Mesenchymal stem cell (in vitro differentiated cells and primary cell): Measurements from ENCODE around the gene DAP.
"Not testable (repeated sequence)": the region's sequence is repeated elsewhere in the genome, so short reads cannot be mapped to it uniquely, and the experiment has no call there.

Experiments
- DNase-seq: peaks from one replicate; pipeline ENCODE4 v3.0.0-alpha.2; 2013
- H2AFZ ChIP-seq: one replicate; pipeline ENCODE4 v1.6.1; 2013; ENCODE audit warnings: low read depth, mild to moderate bottlenecking, control low read depth, inconsistent platforms, low read length, moderate library complexity
- H2AK5ac ChIP-seq: 2 replicates; pipeline ENCODE4 v1.6.1; 2013; ENCODE audit warnings: low read length, moderate library complexity, mild to moderate bottlenecking, inconsistent platforms; ENCODE audit not compliant: severe bottlenecking
- H2BK120ac ChIP-seq: one replicate; pipeline ENCODE4 v1.6.1; 2013; ENCODE audit warnings: low read depth, mild to moderate bottlenecking, inconsistent platforms, low read length, moderate library complexity
- H2BK12ac ChIP-seq, 2 experiments: one replicate each; pipeline ENCODE4 v1.6.1; 2013; ENCODE audit warnings: inconsistent platforms in 2 of 2, low read length in 2 of 2, mild to moderate bottlenecking in 2 of 2, moderate library complexity in 2 of 2, control low read depth in 1 of 2
- H2BK15ac ChIP-seq: one replicate; pipeline ENCODE4 v1.6.1; 2013; ENCODE audit warnings: mild to moderate bottlenecking, low read depth, inconsistent platforms; ENCODE audit not compliant: poor library complexity, severe bottlenecking
- H2BK5ac ChIP-seq: 2 replicates; pipeline ENCODE4 v1.6.1; 2013; ENCODE audit warnings: low read depth, mild to moderate bottlenecking, low read length, control low read depth, inconsistent platforms; ENCODE audit not compliant: poor library complexity, severe bottlenecking
- H3K14ac ChIP-seq, 2 experiments: one replicate each; pipeline ENCODE4 v1.6.1; 2013; ENCODE audit warnings: inconsistent platforms in 2 of 2, low read length in 2 of 2, control low read depth in 1 of 2, mild to moderate bottlenecking in 1 of 2, moderate library complexity in 1 of 2
- H3K18ac ChIP-seq, 2 experiments: one replicate each; pipeline ENCODE4 v1.6.1; 2013; ENCODE audit warnings: inconsistent platforms in 2 of 2, low read length in 2 of 2, control low read depth in 1 of 2, low read depth in 1 of 2, mild to moderate bottlenecking in 1 of 2
- H3K23ac ChIP-seq, 2 experiments: one replicate each; pipeline ENCODE4 v1.6.1; 2013; ENCODE audit warnings: inconsistent platforms in 2 of 2, low read length in 2 of 2, mild to moderate bottlenecking in 2 of 2, moderate library complexity in 2 of 2, control low read depth in 1 of 2
- H3K27ac ChIP-seq: 2 replicates; pipeline ENCODE4 v1.5.1; 2013; ENCODE audit warnings: mild to moderate bottlenecking, moderate library complexity, low read length, control low read depth, inconsistent platforms; ENCODE audit not compliant: poor library complexity, severe bottlenecking
- H3K27me3 ChIP-seq, 2 experiments: 2 replicates each; pipeline versions ENCODE4 v1.6.1 to v1.7.0; 2013; ENCODE audit warnings: low read length in 2 of 2, mild to moderate bottlenecking in 2 of 2, moderate library complexity in 2 of 2, control low read depth in 1 of 2, inconsistent platforms in 1 of 2; ENCODE audit not compliant: control insufficient read depth in 1 of 2, insufficient read depth in 1 of 2
- H3K36me3 ChIP-seq, 2 experiments: 2 replicates each; pipeline versions ENCODE4 v1.6.1 to v1.7.0; 2013; ENCODE audit warnings: low read length in 2 of 2, control low read depth in 1 of 2, inconsistent platforms in 1 of 2, low read depth in 1 of 2, mild to moderate bottlenecking in 1 of 2; ENCODE audit not compliant: insufficient read depth in 2 of 2, control insufficient read depth in 1 of 2
- H3K4ac ChIP-seq, 2 experiments: one replicate each; pipeline ENCODE4 v1.6.1; 2013; ENCODE audit warnings: inconsistent platforms in 2 of 2, low read length in 2 of 2, mild to moderate bottlenecking in 2 of 2, moderate library complexity in 2 of 2, control low read depth in 1 of 2, low read depth in 1 of 2
- H3K4me1 ChIP-seq: 2 replicates; pipeline ENCODE4 v1.6.1; 2013; ENCODE audit warnings: low read depth, low read length, control low read depth; ENCODE audit not compliant: control insufficient read depth, insufficient read depth
- H3K4me2 ChIP-seq: 2 replicates; pipeline ENCODE4 v1.6.1; 2013; ENCODE audit warnings: low read length, mild to moderate bottlenecking, inconsistent platforms; ENCODE audit not compliant: poor library complexity, severe bottlenecking
- H3K4me3 ChIP-seq, 2 experiments: 2 replicates each; pipeline versions ENCODE4 v1.5.1 to v1.7.0; 2013; ENCODE audit warnings: low read length in 2 of 2, mild to moderate bottlenecking in 2 of 2, control low read depth in 1 of 2, low read depth in 1 of 2; ENCODE audit not compliant: insufficient read depth in 1 of 2
- H3K79me1 ChIP-seq: replicated peaks from 2 replicates; pipeline ENCODE4 v1.6.1; 2013; ENCODE audit warnings: mild to moderate bottlenecking, control low read depth, low read length, inconsistent platforms; ENCODE audit not compliant: poor library complexity, severe bottlenecking
- H3K9ac ChIP-seq: 2 replicates; pipeline ENCODE4 v1.7.0; 2013; ENCODE audit warnings: mild to moderate bottlenecking, low read length, moderate library complexity
- H3K9me3 ChIP-seq: 2 replicates; pipeline ENCODE4 v1.7.0; 2013; ENCODE audit warnings: mild to moderate bottlenecking, low read length; ENCODE audit not compliant: control insufficient read depth
- H4K8ac ChIP-seq: one replicate; pipeline ENCODE4 v1.6.1; 2013; ENCODE audit warnings: inconsistent platforms, mild to moderate bottlenecking, low read length, moderate library complexity
- H4K91ac ChIP-seq: one replicate; pipeline ENCODE4 v1.6.1; 2013; ENCODE audit warnings: mild to moderate bottlenecking, low read length, inconsistent platforms
- WGBS: methylation state at CpG from one replicate; pipeline ENCODE4 v1.1.7; 2013; ENCODE audit warnings: mixed read lengths; 5-methylcytosine and 5-hydroxymethylcytosine counted together

DAP gene

GRCh38 chr5:10725636-10726035, 35.4 kb downstream of the DAP start:
- H3K4me1 ChIP-seq, result peaks cover 33% of the 10 kb centered on the region
- no peak overlapping the region for H3K18ac ChIP-seq
- no peak overlapping the region for H2AFZ ChIP-seq
- no peak overlapping the region for H2BK5ac ChIP-seq
- H2BK12ac ChIP-seq, result no peak overlapping the region
- H3K79me1 ChIP-seq, result peaks cover 16% of the 10 kb centered on the region
- H3K36me3 ChIP-seq, result peaks cover 9 to 24% of the 10 kb centered on the region in 2 experiments
- H2BK120ac ChIP-seq, result no peak overlapping the region
- peak overlapping the region; percentile 94 for H3K27ac ChIP-seq
- no peak overlapping the region for H3K14ac ChIP-seq
- 38% methylated on average over 1 of the region's 1 CpG for whole genome bisulfite sequencing
- H3K9me3 ChIP-seq, result no peaks in the 10 kb centered on the region
- H3K4me3 ChIP-seq, result peak overlapping the region in 1 of 2 experiments; percentile 73
- H3K4me2 ChIP-seq, result no peak overlapping the region
- no peak overlapping the region for H4K8ac ChIP-seq
- H4K91ac ChIP-seq, result no peak overlapping the region
- H3K23ac ChIP-seq, result no peak overlapping the region
- peak overlapping the region; percentile 84 for H3K9ac ChIP-seq
- H2AK5ac ChIP-seq, result no peak overlapping the region
- H3K4ac ChIP-seq, result no peak overlapping the region
- no peaks in the 10 kb centered on the region for H3K27me3 ChIP-seq
- no peak for DNase-seq
- no peak overlapping the region for H2BK15ac ChIP-seq

DNA sequence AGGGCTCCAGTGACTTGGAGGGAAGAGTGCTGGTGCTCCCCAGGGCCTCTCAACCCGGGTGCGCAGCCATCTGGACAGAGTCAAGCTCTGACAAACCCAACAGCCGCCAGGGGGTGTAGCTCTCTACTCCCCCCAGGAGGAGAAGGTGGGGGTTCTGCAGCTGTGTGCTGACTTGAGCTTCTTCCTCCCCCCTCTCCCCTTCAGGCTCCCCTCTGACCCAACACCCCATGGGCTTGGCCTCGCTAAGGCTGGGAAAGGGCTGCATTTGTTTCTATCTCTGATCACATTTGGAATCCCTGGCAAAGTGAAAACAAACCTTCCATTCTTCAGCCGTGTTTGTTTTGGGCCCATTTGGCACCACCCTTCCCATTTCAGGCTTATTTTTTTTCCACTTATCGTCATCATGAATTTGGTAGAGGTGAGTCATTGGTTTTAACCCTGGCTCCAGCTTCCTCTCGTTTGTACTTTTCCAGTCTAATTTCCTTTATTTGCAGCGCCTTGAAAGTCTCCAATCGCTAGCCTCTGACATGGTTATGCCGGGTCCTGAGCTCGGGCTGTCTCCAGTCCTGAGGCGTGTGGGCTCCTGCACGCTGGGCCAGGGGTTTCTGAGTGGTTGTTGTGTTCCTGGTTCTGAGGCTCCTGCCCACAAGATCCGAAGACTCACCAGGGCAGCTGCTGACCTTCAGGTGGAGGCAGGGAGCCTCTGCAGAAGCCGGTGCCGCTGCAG, 36.1 kb downstream of the DAP start:
- DNase-seq, result peak; percentile 84
- H2BK12ac ChIP-seq, result peak overlapping the region in 1 of 2 experiments; percentile 45
- peak overlapping the region in 1 of 2 experiments; percentile 73 for H3K4me3 ChIP-seq
- H2AK5ac ChIP-seq, result peak overlapping the region; percentile 94
- no peak overlapping the region for H2BK15ac ChIP-seq
- no peaks in the 10 kb centered on the region for H3K27me3 ChIP-seq
- H4K91ac ChIP-seq, result peak overlapping the region; percentile 31
- H3K9me3 ChIP-seq, result no peaks in the 10 kb centered on the region
- H4K8ac ChIP-seq, result peak overlapping the region; percentile 47
- H3K9ac ChIP-seq, result peak overlapping the region; percentile 84
- 42% methylated on average over 16 of the region's 16 CpGs for WGBS
- no peak overlapping the region for H3K14ac ChIP-seq
- H3K4me1 ChIP-seq, result peaks cover 34% of the 10 kb centered on the region
- peak overlapping the region; percentile 38 for H3K4me2 ChIP-seq
- peak overlapping the region in 1 of 2 experiments; percentile 92 for H3K4ac ChIP-seq
- H2AFZ ChIP-seq, result no peak overlapping the region
- H3K18ac ChIP-seq, result peak overlapping the region; percentile 41 to 65
- H3K23ac ChIP-seq, result peak overlapping the region in 1 of 2 experiments; percentile 2
- peak overlapping the region; percentile 59 for H2BK5ac ChIP-seq
- peaks cover 9 to 25% of the 10 kb centered on the region in 2 experiments for H3K36me3 ChIP-seq
- H3K79me1 ChIP-seq, result peaks cover 12% of the 10 kb centered on the region
- H2BK120ac ChIP-seq, result no peak overlapping the region
- peak overlapping the region; percentile 94 for H3K27ac ChIP-seq

DNA sequence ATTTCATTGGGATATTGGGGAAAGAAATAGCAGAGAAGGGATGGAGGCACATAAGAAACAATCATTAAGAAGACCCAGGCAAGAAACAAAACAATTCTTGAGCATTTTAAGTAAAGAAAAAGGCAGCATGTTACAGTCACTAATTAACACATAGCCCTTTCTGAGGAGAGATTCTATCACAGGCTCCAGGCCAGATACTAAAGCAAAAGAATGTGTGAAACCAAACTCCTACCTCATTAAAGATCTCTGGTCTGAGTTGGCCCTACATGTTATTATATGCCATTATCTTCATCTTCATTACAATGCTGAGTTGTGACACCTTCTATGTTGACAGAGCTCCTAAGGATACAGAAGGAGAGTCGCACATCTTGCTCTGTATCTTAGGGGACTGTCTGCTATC, 37.5 kb downstream of the DAP start:
- 96% methylated on average over 1 of the region's 1 CpG for WGBS
- H3K4me3 ChIP-seq, result no peak overlapping the region
- peak overlapping the region; percentile 94 for H3K27ac ChIP-seq
- H3K18ac ChIP-seq, result no peak overlapping the region
- H3K9ac ChIP-seq, result no peak overlapping the region
- H4K91ac ChIP-seq, result no peak overlapping the region
- no peak overlapping the region for H2AFZ ChIP-seq
- no peak overlapping the region for H3K14ac ChIP-seq
- H2BK12ac ChIP-seq, result no peak overlapping the region
- no peak overlapping the region for H3K23ac ChIP-seq
- H2BK5ac ChIP-seq, result no peak overlapping the region
- H2BK15ac ChIP-seq, result no peak overlapping the region
- H3K9me3 ChIP-seq, result no peaks in the 10 kb centered on the region
- no peak overlapping the region for H2BK120ac ChIP-seq
- H3K36me3 ChIP-seq, result peaks cover 9 to 24% of the 10 kb centered on the region in 2 experiments
- peak overlapping the region; percentile 45 for H2AK5ac ChIP-seq
- H3K4me2 ChIP-seq, result no peak overlapping the region
- no peak overlapping the region for H3K4ac ChIP-seq
- DNase-seq, result no peak
- H3K4me1 ChIP-seq, result peaks cover 29% of the 10 kb centered on the region
- H3K79me1 ChIP-seq, result peaks cover 11% of the 10 kb centered on the region
- H4K8ac ChIP-seq, result no peak overlapping the region
- no peaks in the 10 kb centered on the region for H3K27me3 ChIP-seq

- not testable (repeated sequence) for H3K27me3 ChIP-seq, H2AFZ ChIP-seq, H3K23ac ChIP-seq, H3K4me2 ChIP-seq, H2AK5ac ChIP-seq, H3K4ac ChIP-seq, H3K9me3 ChIP-seq, H2BK5ac ChIP-seq, H3K27ac ChIP-seq, H4K8ac ChIP-seq, H4K91ac ChIP-seq, H3K4me3 ChIP-seq, H3K18ac ChIP-seq, H3K14ac ChIP-seq, H3K9ac ChIP-seq, DNase-seq, H2BK15ac ChIP-seq, H2BK120ac ChIP-seq
- Histone ChIP-seq H3K36me3 (peaks cover 9 to 25% of the 10 kb centered on the region in 2 experiments), H3K4me1 (peaks cover 15% of the 10 kb centered on the region), H3K79me1 (peaks cover 24% of the 10 kb centered on the region), H2BK12ac (peak overlapping the region in 1 of 2 experiments; percentile 15)
- 100% methylated on average over 4 of the region's 4 CpGs for WGBS
Measured at GRCh38 chr5:10720766-10721165, 40.3 kb downstream of the DAP start.
